H9 (cell line): Measurements from ENCODE around the gene FOXO1. TPM values are rescaled to one million over a fixed set of nuclear protein-coding genes. Genes with fewer than 3 reads are reported as not detected.

Experiments used
- DNase-seq: peaks from one replicate; pipeline ENCODE4 v3.0.0-alpha.2; 2017
- H2AFZ ChIP-seq: one replicate; pipeline ENCODE4 v1.6.1; 2013; ENCODE audit warnings: mild to moderate bottlenecking, low read length, control low read depth, moderate library complexity
- H2AK5ac ChIP-seq: 2 replicates; pipeline ENCODE4 v1.6.1; 2013; ENCODE audit warnings: low read length, control low read depth, mixed read lengths; ENCODE audit not compliant: insufficient read length
- H2BK120ac ChIP-seq: one replicate; pipeline ENCODE4 v1.6.1; 2013; ENCODE audit warnings: low read depth, mild to moderate bottlenecking, low read length, control low read depth, inconsistent platforms; ENCODE audit not compliant: poor library complexity, severe bottlenecking
- H2BK12ac ChIP-seq: 2 replicates; pipeline ENCODE4 v1.6.1; 2013; ENCODE audit warnings: low read length, control low read depth, mixed read lengths, low read depth; ENCODE audit not compliant: insufficient read length
- H2BK15ac ChIP-seq: 2 replicates; pipeline ENCODE4 v1.6.1; 2013; ENCODE audit warnings: low read depth, low read length, control low read depth
- H2BK20ac ChIP-seq: one replicate; pipeline ENCODE4 v1.6.1; 2013; ENCODE audit warnings: low read depth, mild to moderate bottlenecking, low read length, control low read depth, inconsistent platforms; ENCODE audit not compliant: poor library complexity, severe bottlenecking
- H2BK5ac ChIP-seq: 2 replicates; pipeline ENCODE4 v1.6.1; 2013; ENCODE audit warnings: low read length, control low read depth, mixed read lengths; ENCODE audit not compliant: insufficient read length
- H3K14ac ChIP-seq: 2 replicates; pipeline ENCODE4 v1.6.1; 2013; ENCODE audit warnings: low read length, control low read depth; ENCODE audit not compliant: insufficient read depth
- H3K18ac ChIP-seq: 2 replicates; pipeline ENCODE4 v1.6.1; 2013; ENCODE audit warnings: low read depth, mild to moderate bottlenecking, mixed read lengths, low read length, control low read depth; ENCODE audit not compliant: insufficient read length
- H3K23ac ChIP-seq: 2 replicates; pipeline ENCODE4 v1.6.1; 2013; ENCODE audit warnings: low read length, control low read depth, mixed read lengths, low read depth; ENCODE audit not compliant: insufficient read length
- H3K23me2 ChIP-seq: 2 replicates; pipeline ENCODE4 v1.6.1; 2013; ENCODE audit warnings: low read depth, mild to moderate bottlenecking, mixed read lengths, low read length, control low read depth; ENCODE audit not compliant: insufficient read length, poor library complexity, severe bottlenecking
- H3K27ac ChIP-seq: 2 replicates; pipeline ENCODE4 v1.5.1; 2013; ENCODE audit warnings: low read length, control low read depth, mixed read lengths, low read depth; ENCODE audit not compliant: insufficient read length
- H3K27me3 ChIP-seq: 2 replicates; pipeline ENCODE4 v1.6.1; 2013; ENCODE audit warnings: low read length, control low read depth, inconsistent platforms; ENCODE audit not compliant: insufficient read depth
- H3K4ac ChIP-seq: 2 replicates; pipeline ENCODE4 v1.6.1; 2013; ENCODE audit warnings: low read depth, mild to moderate bottlenecking, control low read depth, inconsistent platforms, low read length, moderate library complexity
- H3K4me1 ChIP-seq: 2 replicates; pipeline ENCODE4 v1.6.1; 2013; ENCODE audit warnings: low read length, control low read depth, inconsistent platforms; ENCODE audit not compliant: insufficient read depth
- H3K4me2 ChIP-seq: 2 replicates; pipeline ENCODE4 v1.6.1; 2013; ENCODE audit warnings: low read length, control low read depth, mixed read lengths; ENCODE audit not compliant: insufficient read length, insufficient read depth
- H3K56ac ChIP-seq: 2 replicates; pipeline ENCODE4 v1.6.1; 2013; ENCODE audit warnings: low read depth, mild to moderate bottlenecking, mixed read lengths, low read length, control low read depth; ENCODE audit not compliant: insufficient read length
- H3K79me1 ChIP-seq: 2 replicates; pipeline ENCODE4 v1.6.1; 2013; ENCODE audit warnings: low read depth, mild to moderate bottlenecking, moderate library complexity, low read length, control low read depth, inconsistent platforms; ENCODE audit not compliant: insufficient read depth, poor library complexity, severe bottlenecking
- H3K79me2 ChIP-seq: 2 replicates; pipeline ENCODE4 v1.6.1; 2013; ENCODE audit warnings: low read length, control low read depth, inconsistent platforms; ENCODE audit not compliant: insufficient read depth
- H3K9ac ChIP-seq: 2 replicates; pipeline ENCODE4 v1.6.1; 2013; ENCODE audit warnings: low read length, control low read depth, mixed read lengths; ENCODE audit not compliant: insufficient read length; ENCODE audit errors: extremely low read depth
- H3K9me3 ChIP-seq: one replicate; pipeline ENCODE4 v1.6.1; 2013; ENCODE audit warnings: low read depth, low read length, inconsistent platforms; ENCODE audit not compliant: control insufficient read depth
- H3T11ph ChIP-seq: one replicate; pipeline ENCODE4 v1.6.1; 2013; ENCODE audit warnings: mild to moderate bottlenecking, low read length, control low read depth, inconsistent platforms
- H4K20me1 ChIP-seq: one replicate; pipeline ENCODE4 v1.6.1; 2013; ENCODE audit not compliant: control insufficient read depth, insufficient read length, insufficient read depth
- H4K5ac ChIP-seq: 2 replicates; pipeline ENCODE4 v1.6.1; 2013; ENCODE audit warnings: low read depth, mild to moderate bottlenecking, mixed read lengths, low read length, control low read depth; ENCODE audit not compliant: insufficient read length
- H4K8ac ChIP-seq: replicated peaks from 2 replicates; pipeline ENCODE4 v1.6.1; 2013; ENCODE audit warnings: low read length, control low read depth, mixed read lengths, low read depth; ENCODE audit not compliant: insufficient read length
- H4K91ac ChIP-seq: 2 replicates; pipeline ENCODE4 v1.6.1; 2013; ENCODE audit warnings: low read depth, mild to moderate bottlenecking, moderate library complexity, mixed read lengths, low read length, control low read depth; ENCODE audit not compliant: insufficient read length
- H3K27ac Mint-ChIP-seq, 3 experiments: 2 replicates in 2 of 3; 3 replicates in 1 of 3; pipeline ENCODE4 v1.8.0; 2020 to 2021; ENCODE audit warnings: mixed read lengths in 3 of 3, mild to moderate bottlenecking in 1 of 3, moderate library complexity in 1 of 3
- H3K27me3 Mint-ChIP-seq: 2 replicates; pipeline ENCODE4 v1.8.0; 2021; ENCODE audit warnings: low read depth, mild to moderate bottlenecking, moderate library complexity, mixed read lengths
- H3K36me3 Mint-ChIP-seq, 3 experiments: 2 replicates in 2 of 3; 3 replicates in 1 of 3; pipeline ENCODE4 v1.8.0; 2020 to 2021; ENCODE audit warnings: low read depth in 3 of 3, mixed read lengths in 3 of 3; ENCODE audit not compliant: insufficient read depth in 1 of 3
- H3K4me1 Mint-ChIP-seq, 2 experiments: 2 replicates each; pipeline ENCODE4 v1.8.0; 2020; ENCODE audit warnings: mixed read lengths in 2 of 2
- H3K4me3 Mint-ChIP-seq, 2 experiments: 2 replicates in 1 of 2; 3 replicates in 1 of 2; pipeline ENCODE4 v1.8.0; 2020 to 2021; ENCODE audit warnings: mild to moderate bottlenecking in 2 of 2, mixed read lengths in 2 of 2, moderate library complexity in 1 of 2
- H3K9me3 Mint-ChIP-seq, 2 experiments: 2 replicates in 1 of 2; 3 replicates in 1 of 2; pipeline ENCODE4 v1.8.0; 2020; ENCODE audit warnings: mild to moderate bottlenecking in 2 of 2, mixed read lengths in 2 of 2, moderate library complexity in 1 of 2
- CTCF ChIP-seq: fragments of 200-600 bp; sonication (generic); conservative IDR thresholded peaks from 3 replicates; pipeline ENCODE4 v1.8.0; 2021; ENCODE audit warnings: antibody characterized with exemption, mild to moderate bottlenecking
- WGBS: extraction: QIAGEN DNeasy Blood & Tissue Kit; methylation state at CpG from one replicate; pipeline ENCODE4 v1.1.7; 2013; ENCODE audit warnings: missing lambda C conversion rate, low lambda C conversion rate, mixed read lengths; ENCODE audit not compliant: insufficient read length; ENCODE audit errors: extremely low coverage; 5-methylcytosine and 5-hydroxymethylcytosine counted together
- total RNA-seq: library from RNA; stranded (reverse); gene quantifications from 2 replicates; pipeline ENCODE4 v1.2.1, GENCODE V29; 2021

The FOXO1 gene
- total RNA-seq, 1 experiment from 2014 or later = 44.6 TPM

GRCh38 chr13:40509876-40510275, 156.6 kb downstream of the FOXO1 start:
- H3K4me2 ChIP-seq = no peak overlapping the region
- H3K27ac Mint-ChIP-seq = no peak overlapping the region
- no peaks in the 10 kb centered on the region for H3K27me3 ChIP-seq
- no peak overlapping the region for H3K14ac ChIP-seq
- H2AK5ac ChIP-seq = no peak overlapping the region
- no peaks in the 10 kb centered on the region for H3K79me2 ChIP-seq
- no peaks in the 10 kb centered on the region for H4K20me1 ChIP-seq
- H3K4me1 Mint-ChIP-seq = no peaks in the 10 kb centered on the region
- WGBS = no CpG with 5 or more reads among the region's 2 CpGs
- H3K27ac ChIP-seq = no peak overlapping the region
- no peak overlapping the region for H2BK20ac ChIP-seq
- H3K18ac ChIP-seq = no peak overlapping the region
- no peak overlapping the region for H4K8ac ChIP-seq
- H3K79me1 ChIP-seq = no peaks in the 10 kb centered on the region
- no peak overlapping the region for H2BK15ac ChIP-seq
- H3T11ph ChIP-seq = no peak overlapping the region
- H3K9me3 Mint-ChIP-seq = no peaks in the 10 kb centered on the region
- DNase-seq = no peak
- no peak overlapping the region for H2BK5ac ChIP-seq
- no peak for TF ChIP-seq CTCF
- no peak overlapping the region for H2BK120ac ChIP-seq
- no peaks in the 10 kb centered on the region for H3K23me2 ChIP-seq
- H3K9ac ChIP-seq = no peak overlapping the region
- H3K27me3 Mint-ChIP-seq = no peaks in the 10 kb centered on the region
- H3K4ac ChIP-seq = no peak overlapping the region
- H3K9me3 ChIP-seq = no peaks in the 10 kb centered on the region
- H3K4me3 Mint-ChIP-seq = no peak overlapping the region
- no peaks in the 10 kb centered on the region for H3K4me1 ChIP-seq
- no peak overlapping the region for H2AFZ ChIP-seq
- no peak overlapping the region for H4K91ac ChIP-seq
- H2BK12ac ChIP-seq = no peak overlapping the region
- H3K23ac ChIP-seq = no peak overlapping the region
- H4K5ac ChIP-seq = no peak overlapping the region
- H3K56ac ChIP-seq = no peak overlapping the region
- H3K36me3 Mint-ChIP-seq = no peaks in the 10 kb centered on the region
